Spleen (tissue), 7 donors: Measurements from ENCODE around the gene ZDHHC6.

Experiments used
- CTCF ChIP-seq, 11 experiments: fragments of 200-600 bp in 7 of 11; fragments of 450-650 bp in 4 of 11; sonication (generic) in 4 of 11; IDR thresholded peaks in 8 of 11; conservative IDR thresholded peaks in 3 of 11; 1 replicate in 7 of 11; 2 replicates in 4 of 11; pipeline versions ENCODE4 v1.4.0 to v1.8.0; 2016 to 2021; ENCODE audit warnings: antibody characterized with exemption in 11 of 11, inconsistent platforms in 4 of 11, mild to moderate bottlenecking in 1 of 11
- POLR2A ChIP-seq, 3 donors: fragments of 450-650 bp; IDR thresholded peaks; one replicate each; pipeline ENCODE4 v1.5.1; 2017; ENCODE audit warnings: antibody characterized with exemption in 3 of 3, mild to moderate bottlenecking in 1 of 3
- donor health status: DM: no; HTN: no; CAD: no; lungs with moderate emphysema.
- donor health status: DM: no; HTN: no; CAD: no.
- donor health status: DM: no; HTN: no; CAD: no.

GRCh38 chr10:112409299-112409698, 37.4 kb downstream of the ZDHHC6 start:
- TF ChIP-seq POLR2A (IDR thresholded peaks at IDR 0.05): no peak
- no peak for TF ChIP-seq CTCF (IDR thresholded peaks at IDR 0.05 in 8 of 11, conservative IDR thresholded peaks at IDR 0.05 in 3 of 11)
